ENCODE results near the gene ABCB11.

GRCh38 chr2:168929031-168929430, 102.1 kb downstream of the ABCB11 start:
- TF ChIP-seq, protein P1, sequence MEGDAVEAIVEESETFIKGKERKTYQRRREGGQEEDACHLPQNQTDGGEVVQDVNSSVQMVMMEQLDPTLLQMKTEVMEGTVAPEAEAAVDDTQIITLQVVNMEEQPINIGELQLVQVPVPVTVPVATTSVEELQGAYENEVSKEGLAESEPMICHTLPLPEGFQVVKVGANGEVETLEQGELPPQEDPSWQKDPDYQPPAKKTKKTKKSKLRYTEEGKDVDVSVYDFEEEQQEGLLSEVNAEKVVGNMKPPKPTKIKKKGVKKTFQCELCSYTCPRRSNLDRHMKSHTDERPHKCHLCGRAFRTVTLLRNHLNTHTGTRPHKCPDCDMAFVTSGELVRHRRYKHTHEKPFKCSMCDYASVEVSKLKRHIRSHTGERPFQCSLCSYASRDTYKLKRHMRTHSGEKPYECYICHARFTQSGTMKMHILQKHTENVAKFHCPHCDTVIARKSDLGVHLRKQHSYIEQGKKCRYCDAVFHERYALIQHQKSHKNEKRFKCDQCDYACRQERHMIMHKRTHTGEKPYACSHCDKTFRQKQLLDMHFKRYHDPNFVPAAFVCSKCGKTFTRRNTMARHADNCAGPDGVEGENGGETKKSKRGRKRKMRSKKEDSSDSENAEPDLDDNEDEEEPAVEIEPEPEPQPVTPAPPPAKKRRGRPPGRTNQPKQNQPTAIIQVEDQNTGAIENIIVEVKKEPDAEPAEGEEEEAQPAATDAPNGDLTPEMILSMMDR (IDR thresholded peaks at IDR 0.05): no peak
- TF ChIP-seq POLR2A (IDR thresholded peaks at IDR 0.05): no peak
